ENCODE results near the gene TPRN.
A peak's percentile ranks its signal among the peaks of the same experiment; 100 is the strongest.

The TPRN gene

DNA sequence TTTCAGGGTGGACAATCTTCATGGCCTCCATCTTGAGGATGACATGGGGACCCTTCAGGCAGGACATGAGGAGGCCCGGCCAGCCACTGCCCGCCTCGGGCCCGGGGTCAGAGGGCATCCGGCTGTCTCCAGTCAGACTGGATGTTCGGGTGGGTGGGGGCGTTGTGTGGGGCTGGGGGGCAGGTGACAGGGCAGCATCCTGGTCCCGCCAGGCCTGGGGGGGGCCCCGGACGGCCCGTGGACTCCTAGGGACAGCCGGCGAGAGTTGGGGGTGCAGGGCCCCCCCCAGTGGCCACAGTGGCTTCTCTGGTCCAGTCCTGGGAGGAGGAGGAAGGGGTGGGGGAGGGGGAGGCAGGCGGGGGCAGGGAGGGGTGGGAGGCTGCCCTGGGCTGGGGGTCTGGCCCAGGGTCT, 20.6 kb upstream of the TPRN start:
- no peak overlapping the region for H3K4me3 ChIP-seq (ENCODE audit: low read depth in 1 of 2, low read length in 2 of 2)
- peaks cover 0 to 19% of the 10 kb centered on the region in 2 donors for H3K4me1 ChIP-seq (ENCODE audit: control insufficient read depth in 1 of 2, insufficient read depth in 2 of 2, low read length in 2 of 2)

GRCh38 chr9:137220317-137221094, 20.0 kb upstream of the TPRN start:
- Histone ChIP-seq H3K36me3 (ENCODE audit: control insufficient read depth in 1 of 2, insufficient read depth in 2 of 2, low read length in 2 of 2) (no peaks in the 10 kb centered on the region), H3K27me3 (ENCODE audit: low read depth, low read length) (no peaks in the 10 kb centered on the region), H3K4me1 (ENCODE audit: control insufficient read depth in 1 of 2, insufficient read depth in 2 of 2, low read length in 2 of 2) (peaks cover 0 to 19% of the 10 kb centered on the region in 2 donors), H3K9me3 (ENCODE audit: control insufficient read depth in 1 of 2, low read length in 2 of 2) (no peaks in the 10 kb centered on the region), H3K27ac (ENCODE audit: low read length) (no peak overlapping the region), H3K4me3 (ENCODE audit: low read depth in 1 of 2, low read length in 2 of 2) (no peak overlapping the region)

More for the DNA sequence above, 20.6 kb upstream of the TPRN start:
- no peaks in the 10 kb centered on the region for H3K9me3 ChIP-seq (ENCODE audit: control insufficient read depth in 1 of 2, low read length in 2 of 2)
- no peaks in the 10 kb centered on the region for H3K27me3 ChIP-seq (ENCODE audit: low read depth, low read length)
- H3K27ac ChIP-seq (ENCODE audit: low read length) = no peak overlapping the region
- no peaks in the 10 kb centered on the region for H3K36me3 ChIP-seq (ENCODE audit: control insufficient read depth in 1 of 2, insufficient read depth in 2 of 2, low read length in 2 of 2)

DNA sequence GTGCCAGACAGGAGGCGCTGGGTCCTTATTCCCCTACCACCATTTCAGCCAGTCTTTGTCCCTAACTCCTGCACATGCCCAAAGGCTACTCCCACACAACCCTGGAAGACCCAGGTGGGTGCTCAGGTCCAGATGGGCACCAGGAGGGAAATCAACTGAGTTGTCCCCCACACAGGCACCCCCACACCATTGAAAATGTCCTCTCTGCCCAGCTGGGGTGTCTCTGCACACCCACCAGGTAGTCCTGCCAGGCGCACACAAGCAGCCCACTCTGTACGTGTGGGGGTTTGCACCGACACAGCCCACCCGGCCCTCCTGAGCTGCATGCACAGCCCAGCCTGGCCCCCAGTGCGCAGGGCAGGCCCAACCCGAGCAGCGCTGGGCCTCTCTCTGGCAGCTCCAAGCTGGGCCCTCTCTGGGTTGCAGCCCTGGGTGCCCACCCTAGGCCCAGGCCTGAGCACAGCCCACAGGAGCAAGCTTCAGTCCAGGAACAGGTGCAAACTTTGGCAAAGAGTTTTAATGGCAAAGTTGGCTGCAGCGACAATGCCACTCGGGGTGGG, 19.3 kb upstream of the TPRN start:
- Histone ChIP-seq H3K27me3 (ENCODE audit: low read depth, low read length) (no peaks in the 10 kb centered on the region), H3K4me1 (ENCODE audit: control insufficient read depth in 1 of 2, insufficient read depth in 2 of 2, low read length in 2 of 2) (peaks cover 0 to 19% of the 10 kb centered on the region in 2 donors), H3K9me3 (ENCODE audit: control insufficient read depth in 1 of 2, low read length in 2 of 2) (no peaks in the 10 kb centered on the region), H3K36me3 (ENCODE audit: control insufficient read depth in 1 of 2, insufficient read depth in 2 of 2, low read length in 2 of 2) (peaks cover 0 to 5% of the 10 kb centered on the region in 2 donors), H3K27ac (ENCODE audit: low read length) (no peak overlapping the region), H3K4me3 (ENCODE audit: low read depth in 1 of 2, low read length in 2 of 2) (no peak overlapping the region)

GRCh38 chr9:137218754-137219271, 18.3 kb upstream of the TPRN start:
- Histone ChIP-seq H3K27me3 (ENCODE audit: low read depth, low read length) (no peaks in the 10 kb centered on the region), H3K4me3 (ENCODE audit: low read depth in 1 of 2, low read length in 2 of 2) (no peak overlapping the region), H3K9me3 (ENCODE audit: control insufficient read depth in 1 of 2, low read length in 2 of 2) (no peaks in the 10 kb centered on the region), H3K36me3 (ENCODE audit: control insufficient read depth in 1 of 2, insufficient read depth in 2 of 2, low read length in 2 of 2) (peaks cover 0 to 8% of the 10 kb centered on the region in 2 donors), H3K4me1 (ENCODE audit: control insufficient read depth in 1 of 2, insufficient read depth in 2 of 2, low read length in 2 of 2) (peaks cover 0 to 14% of the 10 kb centered on the region in 2 donors), H3K27ac (ENCODE audit: low read length) (no peak overlapping the region)

DNA sequence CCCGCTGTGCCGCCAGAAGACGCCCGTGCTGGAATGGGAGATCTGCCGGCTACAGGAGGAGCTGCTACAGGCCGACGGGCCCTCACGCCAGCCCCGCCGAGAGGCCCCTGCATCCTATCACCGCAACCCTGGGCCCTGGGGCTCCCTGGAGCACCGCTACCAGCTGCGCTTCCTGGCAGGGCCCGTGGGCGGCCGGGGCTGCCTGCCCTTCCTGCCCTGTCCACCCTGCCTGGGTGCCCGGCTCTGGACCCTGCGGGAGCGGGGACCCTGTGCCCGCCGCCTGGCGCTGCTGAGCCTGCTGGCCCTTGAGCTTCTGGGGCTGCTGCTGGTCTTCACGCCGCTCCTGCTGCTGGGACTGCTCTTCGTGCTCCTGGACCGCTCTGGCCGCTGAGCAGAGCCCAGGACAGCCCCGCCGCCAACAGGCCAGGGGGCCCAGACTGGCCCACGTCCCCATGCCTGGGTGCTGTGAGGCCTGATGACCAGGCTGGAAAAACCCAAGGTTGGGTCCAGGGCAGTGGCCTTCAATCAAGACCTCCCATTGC, 17.7 kb upstream of the TPRN start:
- H3K4me3 ChIP-seq (ENCODE audit: low read depth in 1 of 2, low read length in 2 of 2) = no peak overlapping the region

GRCh38 chr9:137217276-137218211, 17.0 kb upstream of the TPRN start:
- Histone ChIP-seq H3K4me3 (ENCODE audit: low read depth in 1 of 2, low read length in 2 of 2) (peak overlapping the region; percentile 11), H3K4me1 (ENCODE audit: control insufficient read depth in 1 of 2, insufficient read depth in 2 of 2, low read length in 2 of 2) (peaks cover 0 to 7% of the 10 kb centered on the region in 2 donors), H3K27me3 (ENCODE audit: low read depth, low read length) (no peaks in the 10 kb centered on the region), H3K27ac (ENCODE audit: low read length) (no peak overlapping the region), H3K36me3 (ENCODE audit: control insufficient read depth in 1 of 2, insufficient read depth in 2 of 2, low read length in 2 of 2) (peaks cover 0 to 8% of the 10 kb centered on the region in 2 donors), H3K9me3 (ENCODE audit: control insufficient read depth in 1 of 2, low read length in 2 of 2) (no peaks in the 10 kb centered on the region)

More for the DNA sequence above, 17.7 kb upstream of the TPRN start:
- Histone ChIP-seq H3K9me3 (ENCODE audit: control insufficient read depth in 1 of 2, low read length in 2 of 2) (no peaks in the 10 kb centered on the region), H3K4me1 (ENCODE audit: control insufficient read depth in 1 of 2, insufficient read depth in 2 of 2, low read length in 2 of 2) (peaks cover 0 to 12% of the 10 kb centered on the region in 2 donors), H3K36me3 (ENCODE audit: control insufficient read depth in 1 of 2, insufficient read depth in 2 of 2, low read length in 2 of 2) (peaks cover 0 to 8% of the 10 kb centered on the region in 2 donors), H3K27ac (ENCODE audit: low read length) (no peak overlapping the region), H3K27me3 (ENCODE audit: low read depth, low read length) (no peaks in the 10 kb centered on the region)

DNA sequence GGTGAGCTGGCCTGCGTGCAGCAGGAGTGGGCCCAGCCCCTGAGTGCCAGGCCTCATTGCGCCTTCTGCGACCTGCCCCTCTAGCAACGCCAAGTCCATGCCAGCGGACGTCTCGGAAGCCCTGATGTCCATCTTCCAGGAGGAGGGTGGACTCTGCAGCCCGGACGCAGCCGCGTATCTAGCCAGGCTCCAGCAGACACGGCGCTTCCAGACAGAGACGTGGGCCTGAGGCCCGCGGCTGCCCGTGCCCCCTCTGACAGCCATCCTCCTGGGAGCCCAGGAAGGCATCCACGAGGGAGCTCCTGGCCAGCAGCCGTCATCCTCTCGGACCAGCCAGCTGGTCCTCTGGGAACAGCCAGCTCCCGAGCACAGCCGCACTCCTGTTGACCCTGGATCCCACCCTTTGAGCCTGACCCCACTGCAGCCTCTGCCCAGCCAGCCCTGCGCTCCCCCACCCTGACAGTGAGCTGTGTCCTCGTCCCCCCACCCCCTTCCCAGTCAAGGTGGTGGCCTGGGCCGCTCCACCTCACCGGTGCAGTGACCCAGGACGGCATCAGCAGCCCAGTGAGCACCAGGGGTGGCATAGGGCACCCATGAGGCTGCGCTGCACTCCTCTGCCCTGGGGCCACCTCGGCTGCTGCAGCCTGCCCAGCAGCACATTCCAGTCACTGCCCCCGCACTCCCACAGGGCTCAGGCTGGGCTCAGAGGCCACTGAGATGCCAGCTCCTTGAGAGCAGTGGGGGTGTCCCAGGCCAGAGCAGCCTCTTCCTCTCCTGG, 15.8 kb upstream of the TPRN start:
- H3K4me1 ChIP-seq (ENCODE audit: control insufficient read depth in 1 of 2, insufficient read depth in 2 of 2, low read length in 2 of 2) = peaks cover 0 to under 1% of the 10 kb centered on the region in 2 donors
- H3K27me3 ChIP-seq (ENCODE audit: low read depth, low read length) = no peaks in the 10 kb centered on the region
- no peak overlapping the region for H3K4me3 ChIP-seq (ENCODE audit: low read depth in 1 of 2, low read length in 2 of 2)
- peaks cover 0 to 8% of the 10 kb centered on the region in 2 donors for H3K36me3 ChIP-seq (ENCODE audit: control insufficient read depth in 1 of 2, insufficient read depth in 2 of 2, low read length in 2 of 2)
- H3K27ac ChIP-seq (ENCODE audit: low read length) = no peak overlapping the region
- no peaks in the 10 kb centered on the region for H3K9me3 ChIP-seq (ENCODE audit: control insufficient read depth in 1 of 2, low read length in 2 of 2)

DNA sequence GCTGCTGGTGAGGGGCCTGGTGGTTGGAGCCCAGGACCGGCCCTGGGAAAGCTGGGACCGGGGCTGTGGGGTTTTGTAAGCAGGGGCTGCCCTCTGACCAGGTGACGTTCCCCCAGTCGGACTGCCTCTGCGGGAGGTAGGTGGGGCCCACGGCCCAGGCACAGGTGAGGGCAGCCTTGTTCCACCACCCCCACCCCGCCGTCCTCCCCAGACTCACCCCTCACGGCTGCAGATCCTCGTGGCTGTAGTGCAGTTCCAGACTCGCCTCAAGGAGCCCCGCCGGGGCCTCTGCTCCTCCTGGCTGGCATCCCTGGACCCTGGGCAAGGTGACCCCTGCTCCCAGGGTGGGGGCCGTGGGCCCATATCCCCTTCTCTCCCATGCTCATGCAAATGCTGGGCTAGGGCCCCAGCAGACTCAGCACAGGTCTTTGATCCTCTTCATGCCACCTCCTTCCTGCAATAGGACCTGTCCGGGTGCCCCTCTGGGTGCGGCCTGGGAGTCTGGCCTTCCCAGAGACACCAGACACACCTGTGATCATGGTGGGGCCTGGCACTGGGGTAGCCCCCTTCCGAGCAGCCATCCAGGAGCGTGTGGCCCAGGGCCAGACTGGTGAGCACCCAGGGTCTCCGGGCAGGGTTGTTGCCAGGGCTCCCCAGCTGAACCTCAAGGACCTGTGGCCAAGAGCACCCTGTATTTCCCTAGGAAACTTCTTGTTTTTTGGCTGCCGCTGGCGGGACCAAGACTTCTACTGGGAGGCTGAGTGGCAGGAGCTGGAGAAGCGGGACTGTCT, 14.8 kb upstream of the TPRN start:
- H3K4me1 ChIP-seq (ENCODE audit: control insufficient read depth in 1 of 2, insufficient read depth in 2 of 2, low read length in 2 of 2) = no peaks in the 10 kb centered on the region

GRCh38 chr9:137214620-137215019, 14.1 kb upstream of the TPRN start:
- Histone ChIP-seq H3K27ac (ENCODE audit: low read length) (no peak overlapping the region), H3K4me3 (ENCODE audit: low read depth in 1 of 2, low read length in 2 of 2) (no peak overlapping the region), H3K36me3 (ENCODE audit: control insufficient read depth in 1 of 2, insufficient read depth in 2 of 2, low read length in 2 of 2) (peaks cover 0 to 8% of the 10 kb centered on the region in 2 donors), H3K4me1 (ENCODE audit: control insufficient read depth in 1 of 2, insufficient read depth in 2 of 2, low read length in 2 of 2) (no peaks in the 10 kb centered on the region), H3K9me3 (ENCODE audit: control insufficient read depth in 1 of 2, low read length in 2 of 2) (no peaks in the 10 kb centered on the region), H3K27me3 (ENCODE audit: low read depth, low read length) (no peaks in the 10 kb centered on the region)

More for the DNA sequence above, 14.8 kb upstream of the TPRN start:
- Histone ChIP-seq H3K36me3 (ENCODE audit: control insufficient read depth in 1 of 2, insufficient read depth in 2 of 2, low read length in 2 of 2) (peaks cover 0 to 8% of the 10 kb centered on the region in 2 donors), H3K4me3 (ENCODE audit: low read depth in 1 of 2, low read length in 2 of 2) (no peak overlapping the region), H3K27me3 (ENCODE audit: low read depth, low read length) (no peaks in the 10 kb centered on the region), H3K9me3 (ENCODE audit: control insufficient read depth in 1 of 2, low read length in 2 of 2) (no peaks in the 10 kb centered on the region), H3K27ac (ENCODE audit: low read length) (no peak overlapping the region)

Measured in muscle layer of duodenum (tissue), 2 donors.